Measurements from ENCODE around the gene ALDH1A3.

The ALDH1A3 gene

GRCh38 chr15:100925480-100925879 is 45.8 kb downstream of the ALDH1A3 start:
- no peak for DNase-seq (ENCODE audit: low spot score)

GRCh38 chr15:100926258-100926657 is 46.6 kb downstream of the ALDH1A3 start:
- peak; percentile 84 for DNase-seq (ENCODE audit: low spot score)

GRCh38 chr15:100926971-100927756 is 47.5 kb downstream of the ALDH1A3 start:
- DNase-seq (ENCODE audit: low spot score) = peak; percentile 93

- peak; percentile 50 for DNase-seq (ENCODE audit: low spot score)
Measured at GRCh38 chr15:100928632-100929280, 49.1 kb downstream of the ALDH1A3 start.

- DNase-seq (ENCODE audit: low spot score) = peak; percentile 85
Measured at GRCh38 chr15:100929641-100930042, 50.0 kb downstream of the ALDH1A3 start.

- DNase-seq (ENCODE audit: low spot score) = peak; percentile 51
Measured at GRCh38 chr15:100930306-100930848, 50.7 kb downstream of the ALDH1A3 start.

- peak; percentile 75 for DNase-seq (ENCODE audit: low spot score)
Measured at GRCh38 chr15:100931143-100931890, 51.7 kb downstream of the ALDH1A3 start.

- no peak for DNase-seq (ENCODE audit: low spot score)
Measured at GRCh38 chr15:100932676-100933348, 53.2 kb downstream of the ALDH1A3 start.

GRCh38 chr15:100934166-100934565 is 54.5 kb downstream of the ALDH1A3 start:
- no peak for DNase-seq (ENCODE audit: low spot score)

GRCh38 chr15:100934726-100935125 is 55.1 kb downstream of the ALDH1A3 start:
- peak; percentile 65 for DNase-seq (ENCODE audit: low spot score)

- no peak for DNase-seq (ENCODE audit: low spot score)
Measured at GRCh38 chr15:100937171-100937570, 57.5 kb downstream of the ALDH1A3 start.

- DNase-seq (ENCODE audit: low spot score) = no peak
Measured at GRCh38 chr15:100939791-100940190, 60.2 kb downstream of the ALDH1A3 start.

- DNase-seq (ENCODE audit: low spot score) = peak; percentile 65
Measured at GRCh38 chr15:100940767-100941379, 61.2 kb downstream of the ALDH1A3 start.

GRCh38 chr15:100941536-100941935 is 61.9 kb downstream of the ALDH1A3 start:
- no peak for DNase-seq (ENCODE audit: low spot score)

GRCh38 chr15:100942656-100943425 is 63.2 kb downstream of the ALDH1A3 start:
- no peak for DNase-seq (ENCODE audit: low spot score)

- DNase-seq (ENCODE audit: low spot score) = no peak
Measured at GRCh38 chr15:100944244-100944895, 64.7 kb downstream of the ALDH1A3 start.

GRCh38 chr15:100944986-100945385 is 65.4 kb downstream of the ALDH1A3 start:
- DNase-seq (ENCODE audit: low spot score) = no peak

- no peak for DNase-seq (ENCODE audit: low spot score)
Measured at GRCh38 chr15:100947760-100948429, 68.3 kb downstream of the ALDH1A3 start.

- DNase-seq (ENCODE audit: low spot score) = no peak
Measured at GRCh38 chr15:100948430-100948762, 68.8 kb downstream of the ALDH1A3 start.

GRCh38 chr15:100949691-100950090 is 70.1 kb downstream of the ALDH1A3 start:
- no peak for DNase-seq (ENCODE audit: low spot score)
